Stimulated activated CD8-positive, alpha-beta memory T cell treated with anti-CD3 and anti-CD28 coated beads, Interleukin-2, amount 100 ng/mL, for 1 hour (primary cell): Measurements from ENCODE around the gene LAMA3.

ENCODE experiments used
- DNase-seq, 2 donors: peaks; one replicate each; pipeline ENCODE4 v3.0.0-alpha.2; 2020; ENCODE audit warnings: low read depth in 2 of 2

LAMA3 gene

DNA sequence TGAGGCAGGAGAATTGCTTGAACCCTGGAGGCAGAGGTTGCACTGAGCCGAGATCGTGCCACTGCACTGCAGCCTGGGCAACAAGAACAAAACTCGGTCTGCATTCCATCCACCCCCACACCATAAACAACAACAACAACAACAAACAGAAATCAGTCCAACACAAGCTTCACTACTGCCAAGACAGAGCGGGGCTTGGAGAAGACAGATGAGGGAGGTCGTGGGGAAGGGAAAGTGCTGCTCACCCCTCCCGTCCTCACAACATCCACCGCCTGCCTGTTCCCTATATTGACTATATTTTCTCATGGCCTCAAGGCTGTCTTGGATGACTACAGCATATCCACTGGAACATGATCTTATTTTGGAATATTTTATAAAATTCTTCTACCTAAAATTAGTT lies 187.7 kb downstream of the LAMA3 start:
- DNase-seq = no peak

DNA sequence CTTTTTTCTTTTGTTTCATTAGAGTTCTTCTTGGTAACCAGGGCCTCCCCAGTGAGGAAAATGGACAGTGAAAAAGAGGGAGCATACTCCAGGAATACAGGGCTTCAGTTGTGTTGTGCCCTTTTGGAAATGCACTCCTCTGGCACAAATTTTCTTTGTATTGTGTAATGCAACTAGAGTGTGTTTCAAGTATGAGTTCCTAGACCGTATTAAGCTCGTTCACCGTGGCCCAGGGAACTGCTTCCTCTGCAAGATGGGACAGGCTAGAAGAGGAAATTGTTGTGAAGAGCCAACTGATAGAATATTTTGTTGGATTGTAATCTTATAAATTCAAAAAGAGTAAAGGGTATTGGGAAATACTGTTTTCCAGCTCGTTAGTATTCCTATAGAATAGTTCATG lies 188.1 kb downstream of the LAMA3 start:
- DNase-seq = no peak

DNA sequence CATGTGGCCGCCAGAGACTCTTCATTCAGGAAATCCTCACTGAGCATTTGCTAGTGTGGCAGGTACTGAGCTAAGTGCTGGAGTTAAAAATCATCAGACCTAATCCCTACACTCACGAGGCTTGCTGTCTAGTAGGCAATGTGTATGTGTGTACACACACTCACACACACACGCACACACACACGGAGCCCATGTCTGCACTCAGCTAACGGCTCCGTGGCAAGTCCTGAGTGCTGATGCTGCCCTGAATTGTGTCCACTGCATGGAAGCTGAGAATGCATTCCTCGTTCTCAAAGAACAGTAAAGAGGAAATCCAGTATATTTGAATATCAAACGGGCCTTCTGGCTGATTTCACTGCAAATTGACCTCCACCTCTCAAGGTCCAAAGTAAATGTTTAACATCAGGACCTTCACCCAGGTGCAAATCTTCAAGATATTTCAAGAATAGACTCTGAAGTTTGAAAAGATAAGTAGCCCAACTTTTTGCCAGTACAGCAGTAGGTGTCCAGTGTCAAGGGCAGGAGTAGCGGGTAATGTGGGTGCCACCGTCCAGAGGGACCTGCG lies 189.2 kb downstream of the LAMA3 start:
- DNase-seq = no peak

GRCh38 chr18:23879126-23879525 lies 189.9 kb downstream of the LAMA3 start:
- DNase-seq = no peak

DNA sequence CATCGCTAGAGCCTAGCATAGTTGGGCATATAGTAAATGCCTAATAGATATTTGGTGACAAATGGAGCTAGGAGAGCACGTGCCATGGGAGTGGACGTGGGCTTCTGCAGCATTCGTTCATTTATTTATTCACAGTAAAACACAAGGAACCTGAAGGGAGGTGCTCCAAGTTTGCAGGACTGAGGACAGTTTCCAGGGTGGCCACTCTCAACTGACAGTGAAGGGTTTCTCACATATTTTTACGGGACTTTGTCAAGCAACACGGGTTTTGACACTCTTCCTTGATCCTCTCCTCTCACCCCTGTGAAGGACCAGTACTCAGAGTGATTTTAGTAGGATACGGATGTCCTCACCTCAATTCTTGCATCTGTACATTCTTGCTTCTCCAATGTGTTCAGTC lies 190.3 kb downstream of the LAMA3 start:
- DNase-seq = no peak

DNA sequence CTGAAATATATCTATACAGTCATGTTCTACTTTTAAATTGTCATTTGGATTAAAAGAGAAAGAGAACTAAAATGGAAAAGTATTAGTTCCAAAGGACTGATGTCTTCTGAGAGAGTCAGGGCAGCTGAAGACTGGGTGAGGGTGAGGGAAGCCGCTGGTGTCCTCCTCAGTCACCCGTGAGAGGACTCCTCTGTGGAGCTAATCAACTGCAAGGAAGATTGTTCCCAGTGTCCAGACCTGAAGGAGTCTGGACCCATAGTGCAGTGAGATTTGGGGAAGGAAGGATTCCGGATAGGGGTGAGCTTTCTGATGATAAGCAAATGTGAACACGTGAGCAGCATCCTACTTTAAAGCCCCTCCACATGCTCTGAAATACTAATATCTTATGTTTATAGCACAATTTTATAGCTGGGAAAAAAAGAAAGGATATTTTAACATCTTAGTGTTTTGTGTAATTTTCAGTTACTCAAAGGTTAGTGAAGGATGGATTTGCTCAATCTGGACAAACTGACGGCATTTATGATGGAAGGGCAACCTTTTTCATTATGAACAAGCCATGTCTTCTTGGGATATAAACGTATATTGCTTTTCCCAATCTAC lies 190.8 kb downstream of the LAMA3 start:
- no peak for DNase-seq

GRCh38 chr18:23880931-23881617 lies 191.8 kb downstream of the LAMA3 start:
- no peak for DNase-seq

- DNase-seq = no peak
Observed at GRCh38 chr18:23881778-23882177, 192.5 kb downstream of the LAMA3 start.

DNA sequence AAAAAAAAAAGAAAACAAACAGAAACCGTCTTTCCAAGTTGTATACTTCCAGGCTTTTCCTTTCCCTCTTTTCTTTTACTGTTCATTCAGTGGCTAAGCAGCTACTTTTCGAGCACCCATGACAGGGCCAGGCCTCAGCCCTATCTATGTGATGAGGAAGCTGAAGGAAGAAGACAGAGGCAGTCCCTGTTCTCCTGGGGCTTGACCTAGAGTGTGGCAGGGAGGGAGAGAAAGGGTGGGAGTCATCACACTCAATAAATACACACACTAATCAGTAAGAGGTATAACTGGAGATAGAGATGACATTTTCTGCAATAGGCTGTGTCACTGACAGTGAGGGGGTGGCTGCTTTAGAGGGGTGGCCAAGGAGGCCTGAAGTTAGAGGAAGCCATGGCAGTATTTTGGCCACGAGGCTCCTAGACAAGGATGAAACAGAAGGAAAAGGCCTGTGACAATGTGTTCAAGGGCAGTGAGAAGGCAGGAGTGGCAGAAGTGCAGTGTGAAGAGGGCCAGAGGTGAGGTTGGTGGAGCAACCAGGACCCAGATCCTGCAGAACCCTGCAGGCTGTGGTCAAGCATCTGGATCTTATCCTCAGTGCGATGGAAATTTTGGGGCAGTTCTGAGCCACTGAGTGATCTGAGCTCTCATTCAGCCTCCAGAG lies 193.5 kb downstream of the LAMA3 start:
- no peak for DNase-seq

- no peak for DNase-seq
Observed at GRCh38 chr18:23883277-23883790, 194.1 kb downstream of the LAMA3 start.

GRCh38 chr18:23884681-23885375 lies 195.6 kb downstream of the LAMA3 start:
- no peak for DNase-seq

DNA sequence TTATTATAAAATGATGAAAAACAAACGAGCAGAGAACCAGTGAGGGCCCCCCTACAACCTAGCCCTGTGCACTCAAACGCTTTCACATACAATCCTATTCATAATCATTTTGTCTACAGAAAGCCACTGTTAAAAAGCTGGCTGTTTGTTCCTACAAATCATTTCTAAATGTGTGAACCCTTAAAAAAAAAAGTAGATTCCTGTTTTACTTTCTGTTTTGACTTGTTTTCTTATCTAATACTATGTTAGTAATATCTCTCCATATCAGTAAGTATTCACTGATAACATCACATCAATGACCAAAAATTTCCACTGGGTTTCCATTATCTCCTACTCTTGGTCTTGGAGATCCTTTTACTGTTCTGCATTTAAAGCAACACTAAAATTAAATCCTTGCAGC lies 196.5 kb downstream of the LAMA3 start:
- no peak for DNase-seq

- DNase-seq = no peak
Observed at GRCh38 chr18:23887035-23887434, 197.8 kb downstream of the LAMA3 start.

DNA sequence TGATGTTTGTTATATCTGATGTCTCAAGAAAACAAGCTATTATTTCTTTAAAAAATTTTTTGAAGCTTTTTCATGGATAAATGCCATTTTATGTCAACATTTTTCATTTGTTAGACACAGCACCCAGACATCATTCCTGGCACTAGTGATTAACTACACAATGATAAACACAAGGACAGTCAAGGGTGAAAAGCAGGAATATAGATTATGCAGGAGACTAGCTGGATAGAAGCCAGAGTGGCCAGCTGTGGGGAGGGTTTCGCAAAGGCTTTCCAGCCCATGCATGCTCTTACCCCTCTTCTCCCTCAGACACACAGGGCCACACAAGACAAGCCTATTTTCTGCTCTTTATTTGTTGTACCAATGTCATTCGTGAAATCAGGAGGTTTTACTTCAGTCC lies 198.2 kb downstream of the LAMA3 start:
- no peak for DNase-seq

GRCh38 chr18:23888881-23889280 lies 199.6 kb downstream of the LAMA3 start:
- DNase-seq = no peak

GRCh38 chr18:23889907-23890306 lies 200.7 kb downstream of the LAMA3 start:
- no peak for DNase-seq

DNA sequence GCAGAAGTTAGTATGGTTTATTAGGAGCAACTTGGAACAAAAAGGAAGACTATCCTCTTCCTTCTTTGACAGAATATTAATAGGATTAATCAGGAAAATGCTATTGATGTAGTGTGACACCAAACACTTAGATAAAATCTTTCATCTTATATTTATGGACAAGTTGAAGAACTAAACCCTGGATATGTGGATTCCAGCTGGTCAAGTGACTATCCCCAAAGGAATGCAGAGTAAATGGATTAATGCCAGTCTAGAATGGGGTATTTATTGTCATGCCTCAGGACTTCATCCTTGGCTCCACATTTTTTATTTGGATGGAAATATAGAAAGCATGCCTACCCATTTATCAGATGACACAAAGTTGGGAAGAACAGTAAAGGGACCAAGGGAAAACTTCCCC lies 201.3 kb downstream of the LAMA3 start:
- DNase-seq = no peak

- no peak for DNase-seq
Observed at GRCh38 chr18:23893653-23894052, 204.4 kb downstream of the LAMA3 start.

GRCh38 chr18:23894661-23895175 lies 205.5 kb downstream of the LAMA3 start:
- DNase-seq = no peak

DNA sequence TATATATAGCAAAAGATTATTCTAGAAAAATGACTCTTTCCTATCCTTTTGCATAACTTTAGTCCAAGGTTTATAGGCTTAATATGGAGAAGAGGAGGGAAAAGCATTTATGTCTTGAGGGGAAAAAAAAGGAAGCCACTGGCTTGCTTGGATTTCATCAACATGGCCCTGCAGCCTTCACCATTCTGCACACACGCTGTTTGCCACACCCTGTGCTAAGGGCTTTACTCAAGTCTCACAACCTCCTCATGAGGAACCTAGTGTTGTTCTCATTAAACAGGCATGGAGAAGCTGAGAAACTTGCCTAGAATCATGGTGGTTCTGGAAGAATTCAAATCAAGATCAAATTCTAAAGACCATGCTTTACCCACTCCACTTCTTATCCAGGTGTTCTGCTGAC lies 208.0 kb downstream of the LAMA3 start:
- no peak for DNase-seq

DNA sequence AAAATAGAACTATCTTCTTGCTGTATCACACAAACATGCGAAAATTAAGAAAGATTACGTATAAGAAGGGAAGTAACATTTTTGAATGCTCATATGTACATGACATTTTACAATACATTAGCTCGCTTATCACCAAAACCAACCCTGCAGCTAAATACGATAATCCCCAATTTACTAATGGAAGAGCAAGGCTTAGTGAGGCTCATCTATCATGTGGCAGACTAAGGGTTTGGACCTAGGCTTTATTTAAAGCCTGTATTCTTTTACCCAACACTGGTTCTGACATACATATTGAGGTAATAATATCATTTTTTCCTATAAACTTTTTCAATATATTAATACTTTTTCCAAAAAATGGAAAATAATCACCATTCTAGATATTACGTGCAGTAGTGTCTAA lies 208.5 kb downstream of the LAMA3 start:
- no peak for DNase-seq

DNA sequence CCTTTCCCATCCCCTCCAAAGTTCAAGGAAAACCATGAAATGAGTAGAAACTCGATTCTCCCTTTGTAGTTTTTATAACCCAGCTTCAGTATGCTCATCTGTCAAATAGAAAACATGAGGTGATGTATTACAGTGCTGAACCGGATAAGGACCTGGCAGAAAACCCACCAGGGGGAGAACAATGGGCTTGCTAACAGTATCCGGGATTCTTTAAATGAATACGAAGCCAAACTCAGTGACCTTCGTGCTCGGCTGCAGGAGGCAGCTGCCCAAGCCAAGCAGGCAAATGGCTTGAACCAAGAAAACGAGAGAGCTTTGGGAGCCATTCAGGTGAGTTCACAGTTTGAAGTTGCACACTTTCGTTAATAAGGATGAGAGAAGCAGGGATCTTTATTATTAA lies 211.7 kb downstream of the LAMA3 start:
- DNase-seq = no peak
